ENCODE measurements around the gene AMT. TPM values are rescaled to one million over a fixed set of nuclear protein-coding genes. Genes with fewer than 3 reads are reported as not detected.

AMT gene
- total RNA-seq, 1 donor from 2014 or later: 4.8 TPM

GRCh38 chr3:49466085-49466484 is 43.8 kb upstream of the AMT start:
- Mint-ChIP-seq H3K4me3 (ENCODE audit: unreplicated experiment) (no peak overlapping the region), H3K27ac (ENCODE audit: unreplicated experiment) (no peak overlapping the region), H3K9me3 (ENCODE audit: low read depth) (no peaks in the 10 kb centered on the region), H3K27me3 (ENCODE audit: low read depth) (no peaks in the 10 kb centered on the region), H3K36me3 (ENCODE audit: low read depth) (no peaks in the 10 kb centered on the region), H3K4me1 (ENCODE audit: low read depth) (peaks cover 34% of the 10 kb centered on the region)
- no peak for TF ChIP-seq CTCF (IDR thresholded peaks at IDR 0.05)
- no peak for DNase-seq (ENCODE audit: low spot score)

- no peaks in the 10 kb centered on the region for H3K27me3 Mint-ChIP-seq (ENCODE audit: low read depth)
- no peaks in the 10 kb centered on the region for H3K36me3 Mint-ChIP-seq (ENCODE audit: low read depth)
- H3K27ac Mint-ChIP-seq (ENCODE audit: unreplicated experiment): no peak overlapping the region
- H3K4me3 Mint-ChIP-seq (ENCODE audit: unreplicated experiment): no peak overlapping the region
- no peaks in the 10 kb centered on the region for H3K9me3 Mint-ChIP-seq (ENCODE audit: low read depth)
- no peak for TF ChIP-seq CTCF (IDR thresholded peaks at IDR 0.05)
- DNase-seq (ENCODE audit: low spot score): no peak
- peaks cover 34% of the 10 kb centered on the region for H3K4me1 Mint-ChIP-seq (ENCODE audit: low read depth)
Observed at GRCh38 chr3:49465270-49466034, 43.2 kb upstream of the AMT start.

GRCh38 chr3:49462222-49462621 is 39.9 kb upstream of the AMT start:
- no peak for DNase-seq (ENCODE audit: low spot score)
- TF ChIP-seq CTCF (IDR thresholded peaks at IDR 0.05): no peak
- no peak overlapping the region for H3K4me3 Mint-ChIP-seq (ENCODE audit: unreplicated experiment)
- no peaks in the 10 kb centered on the region for H3K27me3 Mint-ChIP-seq (ENCODE audit: low read depth)
- no peaks in the 10 kb centered on the region for H3K36me3 Mint-ChIP-seq (ENCODE audit: low read depth)
- H3K4me1 Mint-ChIP-seq (ENCODE audit: low read depth): peaks cover 24% of the 10 kb centered on the region
- H3K27ac Mint-ChIP-seq (ENCODE audit: unreplicated experiment): peak overlapping the region; percentile 29
- H3K9me3 Mint-ChIP-seq (ENCODE audit: low read depth): no peaks in the 10 kb centered on the region

GRCh38 chr3:49461443-49462171 is 39.3 kb upstream of the AMT start:
- H3K4me3 Mint-ChIP-seq (ENCODE audit: unreplicated experiment): no peak overlapping the region

More at GRCh38 chr3:49461443-49462171, 39.3 kb upstream of the AMT start:
- Mint-ChIP-seq H3K27ac (ENCODE audit: unreplicated experiment) (peak overlapping the region; percentile 29), H3K4me1 (ENCODE audit: low read depth) (peaks cover 27% of the 10 kb centered on the region), H3K27me3 (ENCODE audit: low read depth) (no peaks in the 10 kb centered on the region), H3K36me3 (ENCODE audit: low read depth) (no peaks in the 10 kb centered on the region), H3K9me3 (ENCODE audit: low read depth) (no peaks in the 10 kb centered on the region)
- no peak for DNase-seq (ENCODE audit: low spot score)
- TF ChIP-seq CTCF (IDR thresholded peaks at IDR 0.05): no peak
